Stimulated activated CD4-positive, alpha-beta T cell treated with anti-CD3 and anti-CD28 coated beads, Interleukin-2, amount 100 ng/mL, for 48 hours (primary cell): ENCODE measurements around the gene ZNF649.

Experiments used
- DNase-seq, 2 donors: peaks; one replicate each; pipeline ENCODE4 v3.0.0-alpha.2; 2020

The ZNF649 gene

DNA sequence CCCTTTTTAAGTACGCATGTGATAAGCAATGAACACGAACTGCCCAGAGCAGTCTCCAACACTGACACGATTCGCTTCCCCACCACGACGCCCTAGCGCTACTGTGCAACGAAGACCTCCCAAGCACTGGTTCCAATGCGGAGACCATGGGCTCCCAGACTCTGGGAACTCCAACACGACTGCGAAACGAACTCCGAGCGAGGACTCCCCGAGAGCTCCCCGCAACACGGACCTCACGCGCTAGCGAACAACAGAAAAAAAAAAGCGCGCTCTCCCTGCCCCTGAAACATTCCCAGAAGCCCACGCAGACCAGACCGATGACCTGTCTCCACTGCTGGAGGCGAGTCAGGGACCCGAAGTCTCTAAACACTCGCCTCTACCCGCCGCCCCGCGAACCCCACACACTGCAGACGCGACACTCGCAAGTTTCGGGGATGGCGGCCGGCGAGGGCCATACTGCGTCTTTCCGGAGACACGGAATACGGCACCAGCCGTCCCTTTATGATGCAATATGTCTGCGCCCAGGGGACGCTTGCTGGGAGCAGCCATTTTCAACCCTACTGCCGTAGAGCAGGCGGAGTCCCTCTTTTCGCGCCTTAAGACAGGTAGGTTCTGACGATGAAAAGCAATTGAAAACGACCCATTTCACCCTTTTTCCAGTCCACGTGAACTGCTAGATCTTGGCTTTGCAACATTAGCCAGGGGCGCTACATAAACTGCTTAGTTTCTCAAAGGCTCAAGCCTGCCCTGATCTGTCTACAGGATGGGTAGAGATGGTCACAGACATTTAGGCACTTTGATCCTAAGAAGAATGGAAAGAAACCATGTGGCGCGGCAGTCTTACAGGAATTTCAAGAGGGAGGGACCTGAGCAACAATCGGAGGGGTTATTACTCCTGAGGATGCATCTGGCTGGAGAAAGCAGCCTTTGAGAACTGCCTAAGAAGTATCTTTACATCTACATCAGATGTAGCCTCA, 17.0 kb downstream of the ZNF649 start, which contains the start of gene ZNF577:
Gene ZNF577 (minus strand): TSS at position 430 of the 977 bp plus-strand sequence. CDS start 7,569 bp downstream, outside the sequence.
- peak; percentile 25 to 52 for DNase-seq

DNA sequence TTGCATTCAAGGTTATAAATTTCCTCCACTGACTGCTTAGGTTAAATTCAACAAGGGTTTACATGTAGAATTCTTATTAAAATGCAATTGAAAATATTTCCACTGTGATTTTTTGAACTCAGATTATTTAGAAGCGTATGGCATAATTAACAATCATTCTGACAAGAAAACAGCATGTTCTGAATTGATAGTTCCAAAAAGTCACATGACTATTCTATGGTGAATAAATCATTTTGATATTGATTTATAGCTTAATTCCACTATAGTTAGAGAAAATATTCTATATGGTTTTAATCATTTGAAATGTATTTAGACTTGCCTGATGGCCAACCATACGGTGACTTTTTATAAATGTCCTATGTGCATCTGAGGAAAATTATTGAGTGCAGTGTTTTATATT, 20.1 kb downstream of the ZNF649 start:
- no peak for DNase-seq

DNA sequence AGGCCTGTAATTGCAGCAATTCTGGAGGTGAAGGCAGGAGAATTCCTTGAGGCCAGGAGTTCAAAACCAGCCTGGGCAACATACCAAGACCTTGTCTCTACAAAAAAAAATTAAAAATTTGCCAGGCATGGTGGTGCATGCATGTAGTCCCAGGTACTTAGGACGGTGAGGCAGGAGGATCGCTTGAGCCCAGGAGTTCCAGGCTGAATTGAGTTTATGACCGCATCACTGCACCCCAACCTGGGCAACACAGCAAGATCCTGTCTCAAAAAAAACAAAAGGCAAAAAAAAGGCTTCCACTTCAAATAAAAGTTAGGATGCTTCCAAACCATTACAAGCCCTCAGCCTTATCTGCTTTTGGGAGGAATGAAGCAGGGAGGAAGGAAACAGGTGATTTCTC, 22.3 kb downstream of the ZNF649 start:
- no peak for DNase-seq

DNA sequence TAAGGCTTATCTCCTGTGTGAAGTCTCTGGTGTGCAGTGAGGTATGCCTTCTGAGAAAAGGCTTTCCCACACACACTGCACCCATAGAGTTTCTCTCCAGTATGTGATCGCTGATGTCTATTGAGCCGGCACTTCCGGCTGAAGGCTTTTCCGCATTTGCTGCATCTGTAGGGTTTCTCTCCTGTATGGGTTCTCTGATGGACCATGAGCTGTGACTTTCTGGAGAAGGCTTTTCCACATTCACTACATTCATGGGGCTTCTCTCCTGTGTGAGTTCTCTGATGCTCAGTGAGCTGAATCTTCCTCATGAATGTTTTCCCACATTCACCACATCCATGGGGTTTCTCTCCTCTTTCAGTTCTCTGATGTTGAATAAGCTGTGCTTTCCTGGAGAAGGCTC, 31.7 kb downstream of the ZNF649 start:
- DNase-seq, result no peak

DNA sequence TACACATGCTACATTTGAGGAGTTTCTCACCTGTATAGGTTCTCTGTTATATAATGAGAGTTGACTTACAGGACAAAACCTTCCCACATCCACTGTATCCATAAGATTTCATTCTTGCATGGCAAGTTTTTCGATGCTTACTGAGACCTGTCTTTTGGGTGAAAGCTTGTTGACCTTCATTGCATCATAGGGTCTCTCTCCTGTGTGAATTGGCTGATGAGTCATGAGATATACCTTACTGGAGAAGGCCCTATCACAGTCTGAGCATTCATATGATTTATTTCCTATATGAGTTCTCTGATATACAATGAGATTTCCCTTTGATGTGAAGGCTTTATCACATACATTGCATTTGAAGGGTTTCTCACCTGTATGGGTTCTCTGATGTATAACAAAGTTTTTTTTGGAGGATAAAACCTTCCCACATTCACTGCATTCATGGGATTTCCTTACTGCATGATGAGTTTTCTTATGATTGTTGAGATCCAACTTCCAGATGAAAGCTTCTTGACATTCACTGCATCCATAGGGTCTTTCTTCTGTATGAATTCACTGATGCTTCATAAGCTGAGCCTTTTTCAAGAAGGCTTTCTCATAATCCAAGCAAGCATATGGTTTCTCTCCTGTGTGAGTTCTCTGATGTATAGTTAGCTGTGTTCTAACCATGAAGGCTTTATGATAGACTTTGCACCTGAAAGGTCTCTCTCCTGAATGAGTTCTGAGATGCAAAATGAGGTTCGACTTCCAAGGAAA, 42.8 kb downstream of the ZNF649 start:
- DNase-seq, result no peak
